ENCODE measurements around the gene PPP5C. TPM values are rescaled to one million over a fixed set of nuclear protein-coding genes. Genes with fewer than 3 reads are reported as not detected.
"Not testable (repeated sequence)": the region's sequence is repeated elsewhere in the genome, so short reads cannot be mapped to it uniquely, and the experiment has no call there.

PPP5C gene
- total and polyA plus RNA-seq, 11 donors: 64.9 to 115 (median 77.1) TPM

GRCh38 chr19:46306501-46306900 is 40.4 kb upstream of the PPP5C start:
- intact Hi-C loops (cut with DNase I): loop anchor here in 3 of 10 donors (5.0 kb wide), 2 partner anchors 36 to 41 kb away; partner anchors contain the start of gene PPP5C (in 1 of the 3)
- H3K36me3 ChIP-seq: peaks cover 2 to 81% (median 79%) of the 10 kb centered on the region in 9 donors
- peak overlapping the region in 1 of 12 donors; percentile 32 for H3K27ac ChIP-seq
- no peak for DNase-seq
- ATAC-seq: no peak
- peaks cover 0 to 6% (median 0%) of the 10 kb centered on the region in 12 donors for H3K9me3 ChIP-seq
- H3K27me3 ChIP-seq: no peaks in the 10 kb centered on the region
- peaks cover 4 to 42% (median 19%) of the 10 kb centered on the region in 12 donors for H3K4me1 ChIP-seq
- TF ChIP-seq POLR2A (IDR thresholded peaks at IDR 0.05): no peak
- TF ChIP-seq CTCF (IDR thresholded peaks at IDR 0.05): no peak
- no peak overlapping the region for H3K4me3 ChIP-seq
- WGBS, 4 donors: 94 to 98% (median 96%) methylated on average over 3 of the region's 3 CpGs

DNA sequence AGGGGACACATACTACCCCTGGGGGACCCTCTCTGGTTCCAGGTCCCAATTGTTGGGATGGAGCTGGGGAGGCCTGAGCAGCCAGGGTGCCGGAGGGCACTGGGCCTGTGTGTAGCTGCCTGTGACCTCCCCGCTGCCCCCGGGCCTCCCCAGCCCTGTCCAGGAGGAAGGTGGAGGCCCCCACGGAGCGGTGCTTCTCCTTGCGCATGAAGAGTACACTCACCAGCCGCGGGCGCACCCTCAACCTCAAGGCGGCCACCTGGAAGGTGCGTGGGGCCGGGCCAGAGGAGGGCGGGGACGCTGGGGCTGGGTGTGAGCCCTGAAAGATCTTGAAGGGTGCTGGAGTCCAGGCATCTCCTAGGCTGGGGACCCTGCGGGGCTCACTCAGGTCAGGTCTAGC is 38.4 kb upstream of the PPP5C start:
- Histone ChIP-seq H3K4me3 (no peak overlapping the region), H3K36me3 (peaks cover 2 to 99% (median 89%) of the 10 kb centered on the region in 9 donors), H3K9me3 (peaks cover 0 to 6% (median 0%) of the 10 kb centered on the region in 12 donors), H3K27me3 (no peaks in the 10 kb centered on the region), H3K27ac (no peak overlapping the region), H3K4me1 (peaks cover 0 to 22% (median 5%) of the 10 kb centered on the region in 12 donors)
- TF ChIP-seq CTCF (IDR thresholded peaks at IDR 0.05): no peak
- no peak for TF ChIP-seq POLR2A (IDR thresholded peaks at IDR 0.05)
- ATAC-seq (peak in 1 of 4 donors; percentile 2), DNase-seq (no peak)
- WGBS, 4 donors: 91 to 97% (median 93%) methylated on average over 5 to 15 of the region's 15 CpGs
- intact Hi-C loops (cut with DNase I): loop anchor here in 3 of 10 donors (5.0 kb wide), 2 partner anchors 34 to 39 kb away; partner anchors contain the start of gene PPP5C (in 1 of the 3)

GRCh38 chr19:46309056-46309455 is 37.8 kb upstream of the PPP5C start:
- DNase-seq: no peak
- peaks cover 0 to 17% (median 0%) of the 10 kb centered on the region in 12 donors for H3K4me1 ChIP-seq
- TF ChIP-seq CTCF (IDR thresholded peaks at IDR 0.05) (no peak), POLR2A (IDR thresholded peaks at IDR 0.05) (no peak)

DNA sequence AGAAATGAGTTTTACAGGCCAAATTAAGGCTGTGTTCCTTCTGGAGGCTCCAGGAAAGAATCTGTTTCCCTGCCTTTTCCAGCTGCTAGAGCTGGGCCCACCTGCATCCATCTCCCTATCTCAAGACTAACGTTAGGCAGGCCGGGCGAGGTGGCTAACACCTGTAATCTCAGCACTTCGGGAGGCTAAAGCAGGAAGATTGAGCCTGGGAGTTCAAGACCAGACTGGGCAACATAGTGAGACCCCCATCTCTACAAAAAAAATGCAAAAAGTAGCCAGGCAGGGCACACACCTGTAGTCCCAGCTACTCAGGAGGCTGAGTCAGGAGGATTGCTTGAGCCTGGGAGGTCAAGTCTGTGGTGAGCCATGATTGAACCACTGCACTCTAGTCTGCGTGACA is 35.4 kb upstream of the PPP5C start:
- no peak overlapping the region for H3K4me3 ChIP-seq
- no peaks in the 10 kb centered on the region for H3K4me1 ChIP-seq
- TF ChIP-seq CTCF (IDR thresholded peaks at IDR 0.05) (no peak), POLR2A (IDR thresholded peaks at IDR 0.05) (no peak)
- DNase-seq: no peak
- H3K27me3 ChIP-seq: no peaks in the 10 kb centered on the region
- H3K36me3 ChIP-seq: peaks cover 2 to 99% (median 82%) of the 10 kb centered on the region in 9 donors
- no peaks in the 10 kb centered on the region for H3K9me3 ChIP-seq
- no peak for ATAC-seq
- WGBS, 4 donors: 88 to 97% (median 93%) methylated on average over 5 of the region's 5 CpGs
- H3K27ac ChIP-seq: peak overlapping the region in 1 of 12 donors; percentile 19
- intact Hi-C loops (cut with DNase I): no loop called here

More at GRCh38 chr19:46309056-46309455, 37.8 kb upstream of the PPP5C start:
- no peak for ATAC-seq
- Histone ChIP-seq H3K9me3 (peaks cover 0 to 6% (median 0%) of the 10 kb centered on the region in 12 donors), H3K36me3 (peaks cover 2 to 97% (median 89%) of the 10 kb centered on the region in 9 donors), H3K27ac (no peak overlapping the region), H3K4me3 (no peak overlapping the region), H3K27me3 (no peaks in the 10 kb centered on the region)
- 77 to 92% (median 91%) methylated on average over 7 to 10 of the region's 10 CpGs for WGBS, 4 donors
- intact Hi-C loops (cut with DNase I): loop anchor here in 3 of 10 donors (5.0 kb wide), 2 partner anchors 33 to 38 kb away; partner anchors contain the start of gene PPP5C (in 1 of the 3)

DNA sequence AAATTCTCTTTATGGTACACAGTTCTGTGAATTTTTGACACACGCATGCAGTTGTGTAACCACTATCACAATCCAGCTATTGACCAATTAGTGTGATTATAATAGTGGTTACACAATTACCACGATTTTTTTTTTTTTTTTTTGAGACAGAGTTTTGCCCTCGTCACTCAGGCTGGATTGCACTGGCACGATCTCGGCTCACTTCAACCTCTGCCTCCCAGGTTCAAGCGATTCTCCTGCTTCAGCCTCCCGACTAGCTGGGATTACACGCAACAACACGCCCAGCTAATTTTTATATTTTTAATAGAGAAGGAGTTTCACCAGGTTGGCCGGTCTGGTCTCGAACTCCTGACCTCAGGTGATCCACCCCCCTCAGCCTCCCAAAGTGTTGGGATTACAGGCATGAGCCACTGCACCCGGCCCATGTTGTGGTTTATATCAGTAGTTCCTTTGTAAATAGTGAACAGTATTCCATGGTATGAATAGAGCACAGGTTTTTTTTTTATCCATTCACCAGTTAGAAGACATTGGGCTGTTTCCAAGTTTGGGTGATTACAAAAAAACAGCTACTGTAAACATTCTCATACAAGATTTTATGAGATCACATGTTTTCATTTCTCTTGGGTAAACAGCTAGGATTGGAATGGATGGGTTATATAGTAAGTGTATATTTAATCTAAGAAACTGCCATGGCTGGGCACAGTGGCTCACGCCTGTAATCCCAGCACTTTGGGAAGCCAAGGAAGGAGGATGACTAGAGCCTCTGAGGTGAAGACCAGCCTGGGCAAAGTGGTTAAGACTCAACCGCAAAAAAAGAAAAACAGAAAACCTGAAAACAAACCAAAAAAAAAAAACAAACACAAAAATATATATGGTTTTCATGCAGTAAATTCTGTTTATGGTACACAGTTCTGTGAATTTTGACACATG is 33.1 kb upstream of the PPP5C start:
- DNase-seq; ATAC-seq; H3K4me1 ChIP-seq; intact Hi-C loops (cut with DNase I); H3K4me3 ChIP-seq; H3K9me3 ChIP-seq; H3K27me3 ChIP-seq: not testable (repeated sequence)
- Histone ChIP-seq H3K27ac (peak overlapping the region in 1 of 12 donors; percentile 24), H3K36me3 (peaks cover 0 to 99% (median 81%) of the 10 kb centered on the region in 9 donors)
- WGBS, 4 donors: 81 to 88% (median 82%) methylated on average over 14 of the region's 14 CpGs

Measured in heart left ventricle (tissue), 16 donors.